ENCODE results near the gene FLOT1.

The FLOT1 gene

GRCh38 chr6:30689022-30689865, 53.2 kb downstream of the FLOT1 start:
- H3K36me3 ChIP-seq (ENCODE audit: insufficient read depth, low read length), result no peaks in the 10 kb centered on the region
- no peaks in the 10 kb centered on the region for H3K9me2 ChIP-seq (ENCODE audit: low read depth, low read length)
- H3K9ac ChIP-seq (ENCODE audit: low read length), result peak overlapping the region; percentile 62
- no peaks in the 10 kb centered on the region for H4K20me1 ChIP-seq (ENCODE audit: insufficient read depth, low read length)
- TF ChIP-seq CTCF (IDR thresholded peaks at IDR 0.05; ENCODE audit: low read length), result no peak
- no peak for TF ChIP-seq EZH2 (IDR thresholded peaks at IDR 0.05; ENCODE audit: borderline replicate concordance, low read length)
- peaks cover 12% of the 10 kb centered on the region for H3K79me2 ChIP-seq (ENCODE audit: insufficient read depth, low read length)
- no peak overlapping the region for H2AFZ ChIP-seq (ENCODE audit: low read length)
- peak overlapping the region; percentile 64 for H3K4me3 ChIP-seq (ENCODE audit: low read depth, low read length, poor library complexity, severe bottlenecking)
- no peaks in the 10 kb centered on the region for H3K27me3 ChIP-seq (ENCODE audit: insufficient read depth, low read length)
- H3K9me3 ChIP-seq (ENCODE audit: low read length), result no peaks in the 10 kb centered on the region
- H3K27ac ChIP-seq (ENCODE audit: low read depth, low read length, poor library complexity, severe bottlenecking), result peak overlapping the region; percentile 95
- peaks cover 66% of the 10 kb centered on the region for H3K4me1 ChIP-seq (ENCODE audit: insufficient read depth, low read length, severe bottlenecking)
- H3K4me2 ChIP-seq (ENCODE audit: low read length), result peak overlapping the region; percentile 75
- H3F3A ChIP-seq (ENCODE audit: insufficient read depth, low read length), result peaks cover 14% of the 10 kb centered on the region

GRCh38 chr6:30688569-30688968, 53.9 kb downstream of the FLOT1 start:
- peaks cover 19% of the 10 kb centered on the region for H3K79me2 ChIP-seq (ENCODE audit: insufficient read depth, low read length)
- peak overlapping the region; percentile 75 for H3K4me2 ChIP-seq (ENCODE audit: low read length)
- no peaks in the 10 kb centered on the region for H3K9me3 ChIP-seq (ENCODE audit: low read length)
- no peaks in the 10 kb centered on the region for H3K9me2 ChIP-seq (ENCODE audit: low read depth, low read length)
- peak overlapping the region; percentile 87 for H3K4me3 ChIP-seq (ENCODE audit: low read depth, low read length, poor library complexity, severe bottlenecking)
- no peaks in the 10 kb centered on the region for H3K27me3 ChIP-seq (ENCODE audit: insufficient read depth, low read length)
- peaks cover 14% of the 10 kb centered on the region for H3F3A ChIP-seq (ENCODE audit: insufficient read depth, low read length)
- H3K36me3 ChIP-seq (ENCODE audit: insufficient read depth, low read length), result no peaks in the 10 kb centered on the region
- H3K9ac ChIP-seq (ENCODE audit: low read length), result peak overlapping the region; percentile 95; the same call in 1 of the 2 replicates
- no peaks in the 10 kb centered on the region for H4K20me1 ChIP-seq (ENCODE audit: insufficient read depth, low read length)
- H3K27ac ChIP-seq (ENCODE audit: low read depth, low read length, poor library complexity, severe bottlenecking), result peak overlapping the region; percentile 95
- peaks cover 66% of the 10 kb centered on the region for H3K4me1 ChIP-seq (ENCODE audit: insufficient read depth, low read length, severe bottlenecking)
- TF ChIP-seq CTCF (IDR thresholded peaks at IDR 0.05; ENCODE audit: low read length) (peak; percentile 38; the same call in 1 of the 2 replicates), EZH2 (IDR thresholded peaks at IDR 0.05; ENCODE audit: borderline replicate concordance, low read length) (no peak)
- H2AFZ ChIP-seq (ENCODE audit: low read length), result no peak overlapping the region

- Histone ChIP-seq H4K20me1 (ENCODE audit: insufficient read depth, low read length) (no peaks in the 10 kb centered on the region), H3K27me3 (ENCODE audit: insufficient read depth, low read length) (no peaks in the 10 kb centered on the region), H2AFZ (ENCODE audit: low read length) (no peak overlapping the region), H3K27ac (ENCODE audit: low read depth, low read length, poor library complexity, severe bottlenecking) (peak overlapping the region; percentile 95), H3K9ac (ENCODE audit: low read length) (peak overlapping the region; percentile 95; the same call in 1 of the 2 replicates), H3K79me2 (ENCODE audit: insufficient read depth, low read length) (peaks cover 25% of the 10 kb centered on the region), H3K4me3 (ENCODE audit: low read depth, low read length, poor library complexity, severe bottlenecking) (peak overlapping the region; percentile 87), H3F3A (ENCODE audit: insufficient read depth, low read length) (peaks cover 14% of the 10 kb centered on the region), H3K9me3 (ENCODE audit: low read length) (no peaks in the 10 kb centered on the region), H3K4me1 (ENCODE audit: insufficient read depth, low read length, severe bottlenecking) (peaks cover 73% of the 10 kb centered on the region), H3K36me3 (ENCODE audit: insufficient read depth, low read length) (no peaks in the 10 kb centered on the region), H3K4me2 (ENCODE audit: low read length) (peak overlapping the region; percentile 75), H3K9me2 (ENCODE audit: low read depth, low read length) (no peaks in the 10 kb centered on the region)
- TF ChIP-seq EZH2 (IDR thresholded peaks at IDR 0.05; ENCODE audit: borderline replicate concordance, low read length), result no peak
- no peak for TF ChIP-seq CTCF (IDR thresholded peaks at IDR 0.05; ENCODE audit: low read length)
Measured at GRCh38 chr6:30687659-30688431, 54.6 kb downstream of the FLOT1 start.

Data from OCI-LY1 (cell line).